GM21423 (cell line): Measurements from ENCODE around the gene NOP14.
"Not testable (repeated sequence)": the region's sequence is repeated elsewhere in the genome, so short reads cannot be mapped to it uniquely, and the experiment has no call there.

Experiments
- ATAC-seq: cut with Tn5 transposase; IDR thresholded peaks from one replicate; pipeline ENCODE4 v1.9.1; 2021; ENCODE audit warnings: mild to moderate bottlenecking, moderate library complexity; ENCODE audit not compliant: unreplicated experiment

The NOP14 gene

DNA sequence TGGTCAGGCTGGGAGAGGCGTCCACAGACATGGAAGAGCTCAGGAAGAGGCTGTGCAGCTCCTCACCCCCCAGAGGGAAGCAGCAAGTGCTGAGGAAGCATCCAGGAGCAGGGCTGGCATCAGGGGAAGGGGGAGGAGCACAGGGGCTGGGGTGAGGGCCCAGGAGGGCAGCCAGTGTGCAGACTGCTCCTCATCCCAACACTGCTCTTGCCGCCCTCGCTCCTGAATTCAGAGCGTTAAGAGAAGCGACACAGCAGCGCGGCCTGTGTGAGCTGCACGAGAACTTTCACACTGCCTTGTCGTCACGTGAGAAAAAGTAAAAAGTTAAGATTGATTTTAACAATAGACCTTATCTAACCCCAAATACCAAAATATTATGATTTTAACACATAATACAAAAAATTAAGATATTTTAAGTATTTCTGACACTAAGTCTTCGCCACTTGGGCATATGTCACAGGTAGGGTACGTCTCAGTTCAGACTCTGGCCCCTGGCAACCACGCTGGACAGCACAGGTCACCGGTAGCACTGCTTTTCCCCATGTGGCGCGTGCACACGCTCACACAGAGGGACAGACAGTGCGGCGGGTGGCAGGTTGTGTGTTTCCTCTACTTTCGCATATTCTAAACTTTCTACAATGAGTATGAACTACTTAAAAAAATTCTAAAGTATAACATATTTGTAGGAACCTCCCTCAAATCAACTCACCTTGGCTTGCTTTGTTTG is 19.7 kb downstream of the NOP14 start:
- ATAC-seq = no peak

GRCh38 chr4:2942532-2943363 is 20.5 kb downstream of the NOP14 start:
- ATAC-seq = no peak

GRCh38 chr4:2942037-2942531 is 21.1 kb downstream of the NOP14 start:
- ATAC-seq = no peak

DNA sequence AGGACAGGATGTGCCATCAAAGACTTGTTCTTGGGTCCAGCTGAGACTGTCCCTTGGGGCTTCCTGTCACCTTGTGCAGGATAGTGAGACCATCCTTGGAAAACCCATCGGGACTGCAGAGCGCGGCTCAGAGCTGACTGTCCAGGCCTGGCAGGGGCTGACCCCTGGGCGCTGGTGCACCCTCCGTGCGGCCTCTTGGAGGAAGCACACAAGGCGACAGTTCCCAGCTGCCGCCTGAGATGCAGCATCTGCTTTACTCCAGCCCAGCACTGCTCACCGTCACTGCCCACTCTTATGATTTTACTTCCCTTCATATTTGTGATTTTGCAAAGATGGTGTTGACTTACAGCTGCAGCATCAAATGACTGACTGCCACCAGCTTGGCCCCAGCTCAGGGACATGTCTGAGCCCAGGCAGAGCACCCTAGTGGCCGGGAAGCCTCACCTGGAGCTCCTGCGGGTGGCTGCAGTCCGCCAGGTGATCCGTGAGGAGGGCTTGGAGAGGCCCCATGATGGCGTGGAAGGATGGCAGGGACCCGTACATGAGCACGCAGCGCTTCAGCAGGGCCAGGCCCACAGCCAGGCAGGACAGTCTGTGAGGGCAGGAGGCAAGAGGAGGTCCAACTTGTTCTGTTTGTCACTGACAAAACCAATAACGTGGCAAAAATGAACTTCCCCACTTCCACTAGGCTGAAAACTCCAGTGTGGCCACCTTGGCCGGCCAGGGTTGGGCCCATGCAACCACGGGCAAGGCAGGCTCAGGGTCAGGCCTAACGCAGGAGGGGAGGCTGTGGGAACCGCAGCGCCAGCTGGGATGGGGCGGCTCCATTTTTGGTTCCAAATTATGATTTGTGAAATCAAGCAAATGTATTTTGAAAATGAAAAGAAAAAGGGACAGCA is 21.8 kb downstream of the NOP14 start:
- no peak for ATAC-seq

- no peak for ATAC-seq
These were observed 22.7 kb downstream of the NOP14 start for GRCh38 chr4:2940267-2941137.

DNA sequence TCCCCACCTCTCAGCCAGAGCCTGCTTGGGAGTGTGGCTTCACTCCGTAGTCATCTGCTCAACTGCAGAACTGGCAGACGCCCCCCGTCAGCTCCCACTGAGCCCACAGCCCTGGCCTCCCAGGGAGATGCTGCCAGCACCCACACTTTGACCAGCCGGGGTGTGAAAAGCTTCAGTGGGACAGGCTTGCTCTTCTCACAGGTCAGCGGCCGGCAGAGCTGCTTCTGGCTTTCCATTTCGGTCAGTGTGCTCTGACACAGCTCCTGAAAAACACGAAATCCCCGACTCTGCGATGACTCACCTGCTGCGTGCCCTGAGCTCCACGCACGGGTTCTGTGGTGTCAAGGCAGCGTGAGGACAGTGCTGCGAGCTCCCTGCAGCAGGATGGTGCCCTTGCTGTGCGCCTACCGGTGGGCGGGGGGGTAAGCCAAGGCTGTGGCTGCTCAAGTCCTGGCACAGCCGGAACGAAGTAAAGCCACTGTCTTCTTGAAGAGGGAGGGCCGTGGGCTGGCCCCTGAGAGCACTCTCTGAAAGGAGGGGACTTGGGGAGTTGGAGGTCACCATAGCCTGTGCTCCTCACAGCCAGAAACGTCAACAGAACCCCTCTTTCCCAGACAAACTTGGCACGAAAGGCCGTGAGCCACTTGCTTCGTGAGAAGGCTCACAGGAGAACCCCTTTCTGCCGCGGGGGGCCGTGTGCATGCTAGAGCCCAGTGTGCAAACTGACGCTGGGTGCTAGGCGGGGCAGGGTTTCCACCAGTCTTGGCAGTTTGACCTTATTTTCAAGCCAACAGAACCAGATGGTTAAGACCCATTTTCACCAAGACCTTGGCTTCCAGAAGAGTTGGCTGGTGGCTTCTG is 23.6 kb downstream of the NOP14 start:
- ATAC-seq = no peak

DNA sequence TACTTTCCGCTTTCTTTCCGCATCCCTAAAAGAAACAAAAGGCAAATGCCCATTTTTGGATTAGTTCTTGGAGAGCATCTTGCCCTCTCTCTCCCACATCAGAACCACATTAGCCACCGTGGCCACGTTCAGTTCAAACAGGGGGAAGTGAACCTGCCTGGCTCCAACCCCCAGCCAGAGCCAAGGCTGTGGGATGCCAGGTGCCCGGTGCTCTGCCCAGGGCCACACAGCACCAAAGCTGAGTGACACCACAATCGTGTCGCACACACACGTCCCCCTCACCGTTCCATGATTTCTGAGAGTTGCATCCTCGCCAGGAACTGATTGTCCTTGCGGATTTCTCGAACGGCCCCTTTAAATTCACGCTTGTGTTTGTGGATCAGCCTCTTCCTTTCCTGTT is 24.3 kb downstream of the NOP14 start:
- ATAC-seq = no peak

DNA sequence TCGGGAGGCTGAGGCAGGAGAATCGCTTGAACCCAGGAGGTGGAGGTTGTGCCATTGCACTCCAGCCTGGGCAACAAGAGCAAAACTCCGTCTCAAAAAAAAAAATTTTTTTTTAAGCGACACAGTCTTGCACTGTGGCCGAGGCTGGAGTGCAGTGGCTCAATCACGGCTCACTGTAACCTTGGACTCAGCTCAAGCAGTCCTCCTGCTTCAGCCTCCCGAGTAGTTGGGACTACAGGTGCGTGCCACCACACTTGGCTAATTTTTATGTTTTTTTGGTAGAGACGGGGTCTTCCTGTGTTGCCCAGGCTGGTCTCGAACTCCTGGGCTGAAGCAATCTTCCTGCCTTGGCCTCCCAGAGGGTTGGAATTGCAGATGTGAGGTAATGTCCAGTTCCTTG is 24.8 kb downstream of the NOP14 start:
- ATAC-seq = not testable (repeated sequence)

DNA sequence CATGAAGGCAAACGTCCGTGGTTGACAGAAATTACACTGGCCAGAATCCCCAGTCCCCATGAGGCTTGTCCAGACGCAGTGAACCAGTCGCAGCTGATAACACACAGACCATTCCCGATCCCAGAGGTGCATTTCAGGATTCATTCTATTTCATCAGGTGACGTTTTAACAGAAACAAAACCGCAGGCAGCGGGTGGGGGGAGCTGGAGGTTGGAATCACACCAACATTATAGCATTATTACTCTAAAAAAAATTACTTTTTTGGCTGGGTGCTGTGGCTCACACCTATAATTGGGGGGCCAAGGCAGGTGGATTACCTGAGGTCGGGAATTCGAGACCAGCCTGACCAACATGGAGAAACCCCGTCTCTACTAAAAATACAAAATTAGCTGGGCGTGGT is 25.2 kb downstream of the NOP14 start:
- ATAC-seq = no peak

DNA sequence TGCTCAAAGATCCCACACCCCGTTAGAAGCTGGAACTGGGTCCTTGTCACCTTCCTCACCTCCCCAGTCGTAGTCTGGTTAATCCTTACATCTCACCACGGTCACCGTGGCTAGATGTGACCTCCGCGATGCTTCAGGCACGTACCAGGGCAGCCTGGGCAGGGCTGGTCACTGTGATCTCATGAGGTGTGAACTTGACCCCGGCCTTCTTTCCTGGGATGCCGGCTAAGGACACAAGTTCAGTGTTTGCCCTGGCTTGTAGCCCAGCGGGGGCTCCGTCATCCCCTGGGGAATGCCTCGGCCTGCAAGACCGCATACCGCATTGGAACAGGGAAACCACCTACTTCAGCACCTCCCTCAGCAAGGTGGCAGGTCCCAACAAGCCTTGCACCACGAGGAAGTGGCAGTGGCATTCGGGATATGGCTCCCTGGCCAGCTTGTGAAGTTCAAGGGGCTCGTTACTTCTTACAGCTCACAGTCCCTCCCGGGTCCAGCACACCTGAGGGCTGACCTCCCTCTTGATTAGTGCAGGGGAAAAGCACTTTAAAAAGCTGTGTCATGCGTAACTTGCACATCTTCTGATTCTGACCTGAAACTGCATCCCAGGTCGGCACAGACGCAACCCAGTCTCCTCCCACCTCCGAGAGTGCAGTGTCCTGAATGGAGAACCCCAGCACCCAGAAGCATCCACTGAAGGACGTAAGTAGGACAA is 25.9 kb downstream of the NOP14 start:
- no peak for ATAC-seq

- no peak for ATAC-seq
These were observed 26.4 kb downstream of the NOP14 start for GRCh38 chr4:2936773-2937145.

DNA sequence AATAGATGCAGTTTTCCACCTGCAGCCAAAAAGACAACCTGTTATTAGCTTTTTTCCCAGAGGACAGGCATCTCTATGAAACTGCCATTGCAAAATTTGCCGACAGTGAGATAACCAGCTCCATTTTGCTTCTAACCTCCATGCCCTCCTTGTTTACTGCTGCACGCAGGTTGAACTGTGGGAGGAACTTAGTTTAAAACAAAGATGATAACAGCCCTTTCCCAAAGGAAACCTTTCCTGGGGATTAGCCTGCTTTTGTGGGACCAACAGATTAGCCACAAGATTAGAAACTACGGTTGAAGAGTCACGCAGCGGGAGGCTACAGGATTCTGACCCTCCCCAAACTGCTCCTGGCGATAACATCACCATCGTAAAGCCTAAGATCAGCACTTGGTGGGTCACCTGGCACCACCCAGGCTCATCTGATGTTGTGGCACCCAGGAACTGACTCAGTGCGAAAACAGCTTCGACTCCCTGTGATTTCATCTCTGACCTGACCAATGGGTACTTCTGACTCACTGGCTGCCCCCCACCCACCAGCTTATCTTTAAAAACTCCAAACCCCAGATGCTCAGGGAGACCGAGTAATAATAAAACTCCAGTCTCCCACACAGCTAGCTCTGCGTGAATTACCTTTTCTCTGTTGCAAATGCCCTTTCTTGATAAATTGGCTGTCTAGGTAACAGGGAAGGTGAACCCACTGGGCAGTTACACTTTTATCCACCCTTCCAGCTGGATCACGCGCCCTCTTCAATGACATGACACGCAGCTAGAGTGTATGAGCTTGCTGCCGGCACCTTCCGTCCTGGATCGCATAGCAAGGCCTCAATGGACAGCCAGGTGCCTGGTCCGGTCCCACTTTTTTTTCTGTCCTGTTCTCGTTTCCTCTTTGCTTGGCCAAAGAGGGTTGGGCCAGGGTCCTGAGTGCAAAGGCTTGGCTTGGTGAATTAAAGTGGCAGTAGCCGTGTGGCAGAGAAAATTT is 27.2 kb downstream of the NOP14 start:
- ATAC-seq = no peak

GRCh38 chr4:2934813-2935761 is 28.1 kb downstream of the NOP14 start:
- peak; percentile 49 for ATAC-seq

- no peak for ATAC-seq
These were observed 29.0 kb downstream of the NOP14 start for GRCh38 chr4:2934077-2934812.

DNA sequence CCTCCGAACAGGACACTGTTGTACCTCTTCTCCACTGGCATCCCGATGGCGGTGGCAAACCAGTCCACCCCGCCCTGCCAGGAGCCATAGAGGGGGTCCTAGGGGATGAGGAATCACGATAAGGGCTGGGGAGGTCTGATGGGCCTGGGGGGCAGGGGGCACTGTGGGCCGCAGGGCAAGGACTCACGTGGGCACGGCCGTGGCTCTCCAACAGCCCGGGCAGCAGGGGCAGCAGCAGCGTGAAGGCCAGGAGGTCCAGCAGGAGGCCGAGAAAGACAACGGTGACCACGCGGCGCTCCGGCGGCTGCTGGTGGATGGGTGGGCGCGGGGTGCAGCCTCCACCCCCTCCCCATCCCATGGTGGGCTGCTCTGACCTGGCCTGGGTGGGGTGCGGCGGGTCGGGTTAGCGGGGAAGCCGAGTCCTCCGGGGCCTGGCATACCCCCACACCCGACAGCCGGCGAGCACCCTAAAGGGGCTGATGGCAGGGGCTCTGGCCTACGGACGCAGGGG is 29.6 kb downstream of the NOP14 start:
- ATAC-seq = no peak
